HL-60/S4 treated with retinoic acid at 250 ng/mL for 4 days and 3 days (cell line): ENCODE results near the gene SULT4A1.
"Not testable (repeated sequence)": the region's sequence is repeated elsewhere in the genome, so short reads cannot be mapped to it uniquely, and the experiment has no call there.

Experiments used
- in situ Hi-C: fragments of 300-500 bp; cut with MboI; formaldehyde crosslinking; loops from 2 replicates; pipeline ENCODE4 v1.7.0; 2022; ENCODE audit warnings: low sequenced_read_pairs

SULT4A1 gene

DNA sequence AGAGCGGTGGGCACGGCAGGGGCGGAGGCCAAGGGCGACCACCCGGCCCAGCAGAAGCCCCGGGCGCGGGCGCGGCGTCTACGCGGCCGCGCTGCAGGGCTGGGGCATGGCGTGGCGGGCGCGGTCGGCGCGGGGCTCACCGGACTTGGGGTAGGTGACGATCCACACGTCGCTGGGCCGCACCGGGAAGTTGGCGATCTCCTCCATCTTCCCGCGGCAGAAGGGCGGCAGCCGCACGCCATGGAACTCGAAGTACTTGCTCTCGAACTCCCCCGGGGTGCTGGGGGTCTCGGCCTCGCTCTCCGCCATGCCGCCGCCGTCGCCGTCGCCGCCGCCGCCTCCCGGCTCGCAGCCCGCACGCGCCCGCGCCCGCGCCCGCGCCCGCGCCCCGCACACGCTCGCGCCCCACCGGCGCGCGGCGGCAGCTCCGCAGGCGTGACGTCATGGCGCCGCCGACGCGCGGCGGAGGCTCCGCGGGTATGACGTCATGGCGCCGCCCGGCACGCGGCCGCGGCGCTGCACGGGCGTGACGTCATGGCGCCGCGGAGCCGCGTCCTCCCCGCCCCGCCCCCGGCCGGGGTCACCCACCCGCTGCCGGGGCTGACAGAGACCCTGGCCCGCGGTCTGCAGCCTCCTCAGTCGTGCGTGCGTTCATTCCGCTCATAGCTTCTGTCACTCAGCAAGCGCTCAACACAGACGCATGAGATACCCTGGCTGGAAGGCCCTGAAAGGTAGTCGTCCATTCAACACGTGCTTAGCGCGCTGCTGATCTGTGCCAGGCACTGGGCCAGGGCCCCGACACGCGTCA lies at the start of gene SULT4A1:
Gene SULT4A1, minus strand, starts transcription at position 440 of the 808 bp plus-strand sequence. Its CDS starts 131 bp downstream, at position 309.
- in situ Hi-C loops, result no loop called here

DNA sequence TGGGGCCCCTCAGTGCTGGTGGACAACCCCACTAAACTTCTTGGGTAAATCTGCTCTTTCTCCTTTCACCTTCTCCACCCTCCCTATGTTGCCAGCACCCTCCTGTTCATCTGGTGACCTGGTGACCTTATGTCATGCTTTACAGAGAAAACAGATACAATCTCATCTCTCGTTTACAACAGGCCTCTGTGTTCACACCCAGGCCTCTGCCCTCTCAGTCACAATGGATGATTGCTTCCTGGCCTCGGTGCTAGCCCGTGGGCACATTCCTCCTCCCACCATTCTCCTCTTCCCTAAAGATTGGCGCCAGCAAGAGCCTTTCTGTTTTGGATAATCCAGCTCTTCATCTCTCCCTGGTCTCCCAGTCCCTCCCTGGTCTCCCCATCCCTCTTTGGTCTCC lies 49.0 kb upstream of the SULT4A1 start:
- in situ Hi-C loops, result no loop called here

DNA sequence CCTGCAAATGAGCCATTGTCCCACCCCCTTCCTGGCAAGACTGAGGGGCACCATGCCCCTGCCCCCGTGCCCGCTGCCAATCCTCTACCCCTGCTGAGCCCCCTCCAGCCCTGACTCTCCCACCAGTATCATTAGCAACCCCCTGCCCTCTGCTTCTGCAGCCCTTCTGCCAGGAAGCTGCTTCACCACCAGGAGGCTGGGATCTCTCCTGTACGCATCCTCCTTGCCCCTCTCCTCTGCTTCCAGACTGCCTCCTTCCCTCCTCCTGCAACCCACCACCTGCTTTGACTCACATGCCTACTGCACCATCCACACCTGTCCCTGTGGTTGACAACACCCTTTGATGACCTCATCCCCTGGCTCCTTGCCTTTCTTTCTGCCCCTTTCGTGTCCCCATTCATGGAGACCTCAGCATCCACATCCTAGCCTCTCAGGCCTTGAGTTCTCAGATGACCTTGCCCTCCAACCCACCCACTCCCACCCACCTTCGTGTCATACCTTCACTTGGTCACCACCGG lies 47.9 kb upstream of the SULT4A1 start:
- in situ Hi-C loops, result no loop called here

DNA sequence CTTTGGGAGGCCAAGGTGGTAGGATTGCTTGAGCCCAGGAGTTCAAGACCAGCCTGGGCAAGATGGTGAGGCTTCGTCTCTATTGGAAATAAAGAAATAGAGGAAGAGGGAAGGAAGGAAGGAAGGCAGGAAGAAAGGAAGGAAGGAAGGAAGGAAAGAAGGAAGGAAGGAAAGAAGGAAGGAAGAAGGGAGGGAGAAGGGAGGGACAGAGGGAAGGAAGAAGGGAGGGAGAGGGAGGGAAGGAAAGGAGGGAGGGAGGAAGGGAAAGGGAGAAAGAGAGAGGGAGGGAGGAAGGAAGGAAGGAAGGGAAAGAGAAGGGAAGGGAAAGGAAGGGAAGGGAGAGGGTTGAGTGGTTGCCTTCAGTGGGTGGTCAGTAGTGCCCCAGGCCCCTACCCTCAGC lies 47.4 kb upstream of the SULT4A1 start:
- in situ Hi-C loops, result no loop called here

GRCh38 chr22:43905681-43906080 lies 43.4 kb upstream of the SULT4A1 start:
- in situ Hi-C loops, result no loop called here

DNA sequence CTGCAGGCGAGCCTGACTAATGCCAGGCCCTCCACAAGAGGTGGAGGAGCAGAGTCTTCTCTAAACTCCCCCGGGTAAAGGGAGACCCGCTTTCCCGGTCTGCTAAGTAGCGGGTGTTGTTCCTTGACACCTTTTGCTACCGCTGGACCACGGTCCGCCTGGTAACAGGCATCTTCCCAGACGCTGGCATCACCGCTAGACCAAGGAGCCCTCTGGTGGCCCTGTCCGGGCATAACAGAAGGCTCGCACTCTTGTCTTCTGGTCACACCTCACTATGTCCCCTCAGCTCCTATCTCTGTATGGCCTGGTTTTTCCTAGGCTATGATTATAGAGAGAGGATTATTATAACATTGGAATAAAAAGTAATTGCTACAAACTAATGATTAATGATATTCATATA lies 42.1 kb upstream of the SULT4A1 start:
- in situ Hi-C loops, result not testable (repeated sequence)

- in situ Hi-C loops, result not testable (repeated sequence)
Observed at GRCh38 chr22:43903033-43903432, 40.7 kb upstream of the SULT4A1 start.

- in situ Hi-C loops, result no loop called here
Observed at GRCh38 chr22:43901976-43902643, 39.8 kb upstream of the SULT4A1 start.

DNA sequence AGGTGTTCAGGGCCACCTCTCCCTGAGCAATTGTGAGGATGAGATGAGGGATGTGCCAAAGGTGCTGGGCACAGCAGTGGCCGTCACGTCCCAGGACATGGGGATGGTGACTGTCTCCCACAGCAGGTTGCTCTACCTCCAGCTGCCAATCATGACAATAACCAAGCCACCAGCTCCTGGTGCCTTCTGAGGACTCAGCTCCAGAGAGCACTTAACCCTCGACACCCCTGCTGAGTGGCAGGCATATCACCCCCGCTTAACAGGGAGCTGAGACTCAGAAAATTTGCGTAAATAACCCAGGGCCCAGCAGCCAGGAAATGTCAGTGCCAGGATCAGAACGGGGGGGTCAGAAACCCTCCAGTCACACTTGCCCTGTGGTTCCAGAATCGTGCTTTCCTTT lies 37.9 kb upstream of the SULT4A1 start:
- in situ Hi-C loops, result no loop called here

DNA sequence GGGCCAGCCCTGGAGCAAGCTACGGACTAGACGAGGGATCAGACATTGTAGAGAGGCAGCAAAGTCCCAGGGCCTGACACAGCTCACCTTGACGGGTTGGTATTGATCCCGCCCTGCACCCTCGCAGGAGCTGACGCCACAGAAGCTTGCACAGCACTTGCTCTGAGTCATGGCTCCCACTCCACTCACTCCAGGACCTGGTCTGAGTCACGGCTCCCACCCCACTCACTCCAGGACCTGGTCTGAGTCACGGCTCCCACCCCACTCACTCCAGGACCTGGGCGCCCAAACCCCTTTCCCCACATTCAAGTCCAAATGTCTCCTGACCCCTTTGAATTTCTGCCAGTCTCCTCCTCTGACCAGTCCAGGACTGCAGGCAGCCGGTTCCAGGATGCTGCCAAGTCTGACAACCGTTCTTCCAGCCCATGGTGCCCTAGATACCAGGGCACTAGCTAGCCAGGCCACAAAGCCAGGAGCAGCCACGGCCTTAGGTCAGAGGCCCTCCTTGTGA lies 35.5 kb upstream of the SULT4A1 start:
- in situ Hi-C loops, result no loop called here

DNA sequence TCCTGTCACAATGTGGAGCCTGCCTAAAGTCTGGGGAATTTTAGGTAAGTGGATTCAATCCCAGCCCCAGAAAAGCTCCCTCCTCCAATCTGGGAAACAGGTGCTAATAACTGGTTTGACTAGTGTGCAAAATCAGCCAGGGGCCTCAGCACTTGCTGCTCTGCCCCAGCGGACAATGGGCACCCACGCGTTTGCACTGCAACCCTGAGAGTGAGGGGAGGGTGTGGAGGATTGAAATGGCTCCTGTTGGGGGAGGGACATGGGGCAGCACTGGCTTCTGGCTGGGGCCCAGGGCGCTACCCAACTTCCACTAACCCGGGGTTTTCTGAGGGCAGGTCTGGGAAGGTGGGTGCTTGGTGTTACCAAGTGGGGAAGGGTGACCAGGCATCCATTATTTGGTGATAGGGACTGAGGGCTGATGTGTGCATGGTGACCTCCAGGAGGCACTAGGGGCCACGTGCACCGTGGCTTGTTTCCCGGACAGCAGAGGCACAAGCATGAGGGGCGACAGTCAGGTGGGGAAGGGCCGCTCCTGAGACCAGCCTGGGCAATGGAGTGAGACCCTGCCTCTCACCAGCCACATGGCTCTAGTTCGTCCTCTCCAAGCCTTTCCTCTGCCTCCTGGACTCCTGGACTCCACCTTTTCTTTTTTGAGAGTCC lies 33.8 kb upstream of the SULT4A1 start:
- in situ Hi-C loops, result no loop called here

DNA sequence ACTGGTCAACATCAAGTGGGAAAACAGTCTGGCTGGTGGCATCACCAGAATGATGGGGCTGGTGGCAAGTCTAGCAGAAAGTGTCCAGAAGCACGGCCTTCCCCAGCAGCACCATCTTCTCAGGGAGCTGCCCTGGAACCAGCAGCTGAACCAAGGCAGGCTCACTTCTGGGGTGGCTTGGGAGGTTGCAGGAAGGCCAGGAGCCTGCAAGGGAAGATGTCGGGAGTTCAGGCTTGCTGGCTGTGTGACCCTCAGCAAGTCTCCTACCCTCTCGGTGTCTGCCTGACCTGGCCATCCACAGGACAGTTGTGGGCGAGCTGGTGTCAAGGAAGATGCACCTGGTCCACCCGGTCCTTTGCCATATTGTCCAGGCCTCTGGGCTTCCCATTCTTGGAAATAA lies 31.8 kb upstream of the SULT4A1 start:
- in situ Hi-C loops, result no loop called here

- in situ Hi-C loops, result no loop called here
Observed at GRCh38 chr22:43893266-43893665, 31.0 kb upstream of the SULT4A1 start.

DNA sequence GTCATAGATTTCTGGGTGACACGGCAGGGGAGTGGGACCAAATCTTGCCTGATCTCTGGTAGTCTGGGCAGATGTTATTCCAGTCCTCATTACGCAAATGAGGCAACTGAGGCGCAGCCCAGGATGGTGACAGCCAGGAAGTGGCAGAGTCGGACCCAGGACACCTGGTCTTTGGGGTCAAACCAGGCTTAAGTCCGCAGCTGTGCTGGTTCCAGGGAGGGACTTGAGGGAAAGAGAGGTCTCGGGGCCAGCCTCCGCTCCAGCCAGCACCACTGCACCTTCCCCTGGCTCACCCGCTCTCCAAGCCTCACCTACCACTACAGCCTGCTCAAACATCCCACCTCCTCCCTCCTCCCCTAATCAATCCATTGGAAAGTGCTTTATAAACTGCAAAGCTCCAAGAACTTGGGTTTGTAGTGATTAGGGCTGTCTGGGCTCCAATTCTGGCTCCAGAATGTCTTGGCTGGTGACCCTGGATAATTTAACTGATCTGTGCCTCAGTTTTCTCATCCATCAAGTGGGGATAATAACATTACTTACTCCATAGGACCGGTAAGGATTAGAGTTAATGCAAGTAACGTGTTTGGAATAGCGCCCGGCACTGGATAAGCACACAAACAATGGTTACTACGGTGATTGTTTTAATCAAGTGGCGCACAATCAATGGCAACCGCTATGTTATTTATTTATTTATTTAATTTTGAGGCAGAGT lies 30.0 kb upstream of the SULT4A1 start:
- in situ Hi-C loops, result no loop called here

DNA sequence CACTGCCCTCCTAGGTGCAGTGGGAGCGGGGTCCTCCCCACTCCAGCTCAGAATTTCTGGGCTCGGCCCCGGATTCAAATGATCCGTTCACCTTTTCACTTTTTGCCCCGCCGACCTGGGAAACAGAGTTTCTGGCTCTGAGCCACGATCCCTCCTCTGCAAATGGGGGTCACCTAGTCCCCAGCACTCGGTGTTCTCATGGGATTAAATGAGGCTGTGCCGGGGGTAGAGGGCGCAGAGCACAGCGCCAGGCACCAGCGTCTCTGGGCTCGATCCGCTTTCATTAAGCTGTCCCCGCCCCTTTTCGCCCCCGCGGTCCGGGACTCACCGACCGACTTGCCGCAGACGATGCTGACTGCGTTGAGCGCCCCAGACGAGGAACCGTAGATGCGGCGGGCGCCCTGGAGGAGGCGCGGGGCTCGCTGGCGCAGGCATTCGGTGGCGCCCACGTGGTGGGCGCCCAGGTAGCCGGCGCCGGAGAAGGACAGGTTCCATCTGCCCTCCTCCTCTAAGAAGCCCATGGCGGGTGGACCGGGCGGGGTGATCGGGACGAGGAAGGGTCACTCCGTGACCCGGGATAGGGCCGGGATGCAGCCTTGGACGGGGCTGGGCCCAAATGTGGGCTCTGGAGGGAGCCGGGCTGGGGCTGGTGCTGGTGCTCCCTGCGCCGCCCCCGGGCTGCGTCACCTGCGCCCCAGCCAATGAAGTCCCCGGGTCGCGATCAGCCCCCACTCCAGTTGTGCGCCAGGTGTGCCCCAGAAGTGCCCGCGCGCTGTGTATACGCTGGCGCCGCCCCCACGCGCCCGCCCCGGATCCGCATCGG lies 29.3 kb upstream of the SULT4A1 start, which contains the start of gene PNPLA5:
Gene PNPLA5, minus strand, starts transcription at position 654 of the 823 bp plus-strand sequence. Its CDS starts 133 bp downstream, at position 521.
- in situ Hi-C loops, result no loop called here

DNA sequence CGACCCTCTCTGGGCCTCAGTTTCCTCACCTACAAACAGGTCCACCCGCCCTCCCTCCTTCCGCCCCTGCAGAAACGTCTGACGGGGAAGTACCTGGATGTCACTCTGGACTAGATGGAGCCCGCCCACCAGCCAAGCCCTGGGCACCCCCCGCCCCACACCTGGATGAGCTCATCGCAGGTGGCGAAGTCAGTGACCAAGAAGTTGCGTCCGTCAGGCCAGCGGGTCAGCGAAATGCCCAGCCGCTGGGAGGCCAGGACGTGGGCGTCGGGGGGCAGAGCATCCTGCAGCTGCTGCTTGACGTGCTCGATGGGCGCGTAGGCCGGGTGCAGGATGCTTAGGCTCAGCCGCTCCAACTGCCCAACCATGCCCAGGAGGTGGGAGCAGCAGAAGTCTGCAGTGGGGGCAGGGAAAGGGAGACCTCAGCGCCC lies 28.6 kb upstream of the SULT4A1 start:
- in situ Hi-C loops, result no loop called here

GRCh38 chr22:43889860-43890253 lies 27.5 kb upstream of the SULT4A1 start:
- in situ Hi-C loops, result no loop called here

GRCh38 chr22:43889201-43889859 lies 27.0 kb upstream of the SULT4A1 start:
- in situ Hi-C loops, result no loop called here

GRCh38 chr22:43888740-43889139 lies 26.4 kb upstream of the SULT4A1 start:
- in situ Hi-C loops, result no loop called here
